ENCODE results near the gene FAM136A. TPM values are rescaled to one million over a fixed set of nuclear protein-coding genes. Genes with fewer than 3 reads are reported as not detected.

The FAM136A gene
- total and polyA plus RNA-seq, 2 of the 13 experiments (the other 11 are each of a cell fraction or from before 2014, with no cell fraction given): 77.8 to 126 TPM

- FAIRE-seq (no peak), DNase-seq (ENCODE audit: low spot score) (no peak), ATAC-seq (0 out of 3 replicates have a peak, but pooled peaks have one; percentile 12)
- peaks cover 19% of the 10 kb centered on the region for H3K79me2 ChIP-seq (ENCODE audit: insufficient read depth, low read length)
- H3K27me3 ChIP-seq (ENCODE audit: control insufficient read depth in 1 of 2, insufficient read depth in 2 of 2, low read length in 2 of 2): no peaks in the 10 kb centered on the region
- 0 out of 2 replicates have a peak, but pooled peaks cover 10% of the 10 kb centered on the region for H3K4me1 ChIP-seq (ENCODE audit: insufficient read depth, low read length)
- H3K9ac ChIP-seq (ENCODE audit: insufficient read depth, low read depth, low read length): no peak overlapping the region
- H4K20me1 ChIP-seq (ENCODE audit: insufficient read depth, low read length): no peaks in the 10 kb centered on the region
- in situ Hi-C loops (cut with HindIII; ENCODE audit: extremely low pct_ligation_motif_present, low pct_unique_long_range_greater_than_20kb): no loop called here
- H2AFZ ChIP-seq (ENCODE audit: low read length): no peak overlapping the region
- peaks cover 20 to 71% of the 10 kb centered on the region in 2 experiments for H3K36me3 ChIP-seq (replicated peaks in 1 of 2; ENCODE audit: control insufficient read depth in 1 of 2, insufficient read depth in 2 of 2, low read length in 2 of 2)
- H3K4me3 ChIP-seq (replicated peaks in 1 of 3; ENCODE audit: insufficient read depth in 1 of 3, low read depth in 2 of 3, low read length in 3 of 3): no peak overlapping the region
- no peak overlapping the region for H3K27ac ChIP-seq (ENCODE audit: extremely low read length, insufficient read depth, low read length)
- WGBS (ENCODE audit: low lambda C conversion rate): 100% methylated on average over 2 of the region's 2 CpGs
- BruUV-seq (replicated peaks): no TSS peak
- POLR2A ChIA-PET: interaction anchor here (4.6 to 4.9 kb wide), 2 partner anchors 10 to 13 kb away, joined by 19 to 40 read pairs; partner anchors contain the start of gene SNRPG
- intact Hi-C loops (cut with micrococcal nuclease; ENCODE audit: unreplicated experiment): no loop called here
- CTCF ChIA-PET (ENCODE audit: low intra/inter-chr PET ratio, low total read pairs): no interaction called here
- TF ChIP-seq RBM22 (optimal IDR thresholded peaks at IDR 0.05; ENCODE audit: low read length): peak; percentile 58
- TF ChIP-seq, protein P1, sequence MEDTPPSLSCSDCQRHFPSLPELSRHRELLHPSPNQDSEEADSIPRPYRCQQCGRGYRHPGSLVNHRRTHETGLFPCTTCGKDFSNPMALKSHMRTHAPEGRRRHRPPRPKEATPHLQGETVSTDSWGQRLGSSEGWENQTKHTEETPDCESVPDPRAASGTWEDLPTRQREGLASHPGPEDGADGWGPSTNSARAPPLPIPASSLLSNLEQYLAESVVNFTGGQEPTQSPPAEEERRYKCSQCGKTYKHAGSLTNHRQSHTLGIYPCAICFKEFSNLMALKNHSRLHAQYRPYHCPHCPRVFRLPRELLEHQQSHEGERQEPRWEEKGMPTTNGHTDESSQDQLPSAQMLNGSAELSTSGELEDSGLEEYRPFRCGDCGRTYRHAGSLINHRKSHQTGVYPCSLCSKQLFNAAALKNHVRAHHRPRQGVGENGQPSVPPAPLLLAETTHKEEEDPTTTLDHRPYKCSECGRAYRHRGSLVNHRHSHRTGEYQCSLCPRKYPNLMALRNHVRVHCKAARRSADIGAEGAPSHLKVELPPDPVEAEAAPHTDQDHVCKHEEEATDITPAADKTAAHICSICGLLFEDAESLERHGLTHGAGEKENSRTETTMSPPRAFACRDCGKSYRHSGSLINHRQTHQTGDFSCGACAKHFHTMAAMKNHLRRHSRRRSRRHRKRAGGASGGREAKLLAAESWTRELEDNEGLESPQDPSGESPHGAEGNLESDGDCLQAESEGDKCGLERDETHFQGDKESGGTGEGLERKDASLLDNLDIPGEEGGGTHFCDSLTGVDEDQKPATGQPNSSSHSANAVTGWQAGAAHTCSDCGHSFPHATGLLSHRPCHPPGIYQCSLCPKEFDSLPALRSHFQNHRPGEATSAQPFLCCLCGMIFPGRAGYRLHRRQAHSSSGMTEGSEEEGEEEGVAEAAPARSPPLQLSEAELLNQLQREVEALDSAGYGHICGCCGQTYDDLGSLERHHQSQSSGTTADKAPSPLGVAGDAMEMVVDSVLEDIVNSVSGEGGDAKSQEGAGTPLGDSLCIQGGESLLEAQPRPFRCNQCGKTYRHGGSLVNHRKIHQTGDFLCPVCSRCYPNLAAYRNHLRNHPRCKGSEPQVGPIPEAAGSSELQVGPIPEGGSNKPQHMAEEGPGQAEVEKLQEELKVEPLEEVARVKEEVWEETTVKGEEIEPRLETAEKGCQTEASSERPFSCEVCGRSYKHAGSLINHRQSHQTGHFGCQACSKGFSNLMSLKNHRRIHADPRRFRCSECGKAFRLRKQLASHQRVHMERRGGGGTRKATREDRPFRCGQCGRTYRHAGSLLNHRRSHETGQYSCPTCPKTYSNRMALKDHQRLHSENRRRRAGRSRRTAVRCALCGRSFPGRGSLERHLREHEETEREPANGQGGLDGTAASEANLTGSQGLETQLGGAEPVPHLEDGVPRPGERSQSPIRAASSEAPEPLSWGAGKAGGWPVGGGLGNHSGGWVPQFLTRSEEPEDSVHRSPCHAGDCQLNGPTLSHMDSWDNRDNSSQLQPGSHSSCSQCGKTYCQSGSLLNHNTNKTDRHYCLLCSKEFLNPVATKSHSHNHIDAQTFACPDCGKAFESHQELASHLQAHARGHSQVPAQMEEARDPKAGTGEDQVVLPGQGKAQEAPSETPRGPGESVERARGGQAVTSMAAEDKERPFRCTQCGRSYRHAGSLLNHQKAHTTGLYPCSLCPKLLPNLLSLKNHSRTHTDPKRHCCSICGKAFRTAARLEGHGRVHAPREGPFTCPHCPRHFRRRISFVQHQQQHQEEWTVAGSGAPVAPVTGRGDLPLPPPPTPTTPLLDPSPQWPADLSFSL (CRISPR knock-in tag; IDR thresholded peaks at IDR 0.05): no peak
- TF ChIP-seq POLR2A (IDR thresholded peaks at IDR 0.05; ENCODE audit: insufficient read depth in 1 of 2, low read depth in 2 of 2, low read length in 2 of 2): peak in 1 of 2 experiments; percentile 25; a peak in 1 of 4 replicates
- peak; percentile 16 for TF ChIP-seq AGO2 (optimal IDR thresholded peaks at IDR 0.05; ENCODE audit: low read depth, low read length)
- no peak for TF ChIP-seq NCOA2 (CRISPR knock-in tag; IDR thresholded peaks at IDR 0.05)
- peak; percentile 62; the same call in 1 of the 2 replicates for TF ChIP-seq POLR2AphosphoS2 (IDR thresholded peaks at IDR 0.05; ENCODE audit: low read depth, low read length)
- peak; percentile 51; the same call in 1 of the 2 replicates for TF ChIP-seq RBFOX2 (IDR thresholded peaks at IDR 0.05; ENCODE audit: low read depth, low read length)
- H3K4me2 ChIP-seq (ENCODE audit: low read depth, low read length): no peak overlapping the region
- H3K9me3 ChIP-seq (ENCODE audit: low read length): no peaks in the 10 kb centered on the region
These were observed 21.5 kb downstream of the FAM136A start for GRCh38 chr2:70280242-70280798.

Measured in HepG2 (cell line).